IPS-NIHi11 (cell line): Measurements from ENCODE around the gene NGLY1.

Experiments
- DNase-seq: peaks from one replicate; pipeline ENCODE4 v3.0.0; 2012; ENCODE audit warnings: mixed read lengths, low spot score

NGLY1 gene

GRCh38 chr3:25707268-25707926, 75.8 kb downstream of the NGLY1 start:
- no peak for DNase-seq

DNA sequence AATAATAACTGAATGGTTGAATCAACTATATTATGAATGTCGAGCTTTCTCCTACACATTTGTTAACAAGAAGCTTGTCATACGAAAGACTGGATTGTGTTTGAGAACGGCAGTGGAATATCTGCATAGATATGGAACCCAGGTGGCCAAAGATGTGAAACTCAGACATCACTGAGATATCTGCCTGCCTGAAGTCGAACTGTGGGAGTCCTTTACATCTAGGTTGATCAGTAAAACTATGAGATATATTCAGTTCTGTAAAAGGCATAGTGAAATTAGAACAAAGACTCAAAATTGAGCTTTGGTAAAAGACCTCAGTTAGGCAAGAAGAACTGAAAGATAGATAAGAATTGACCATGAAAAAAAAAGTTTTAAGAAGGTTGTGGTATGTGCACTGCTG, 77.0 kb downstream of the NGLY1 start:
- DNase-seq: no peak

- no peak for DNase-seq
Observed at GRCh38 chr3:25697553-25697952, 85.7 kb downstream of the NGLY1 start.

GRCh38 chr3:25695731-25696420, 87.4 kb downstream of the NGLY1 start:
- DNase-seq: no peak

DNA sequence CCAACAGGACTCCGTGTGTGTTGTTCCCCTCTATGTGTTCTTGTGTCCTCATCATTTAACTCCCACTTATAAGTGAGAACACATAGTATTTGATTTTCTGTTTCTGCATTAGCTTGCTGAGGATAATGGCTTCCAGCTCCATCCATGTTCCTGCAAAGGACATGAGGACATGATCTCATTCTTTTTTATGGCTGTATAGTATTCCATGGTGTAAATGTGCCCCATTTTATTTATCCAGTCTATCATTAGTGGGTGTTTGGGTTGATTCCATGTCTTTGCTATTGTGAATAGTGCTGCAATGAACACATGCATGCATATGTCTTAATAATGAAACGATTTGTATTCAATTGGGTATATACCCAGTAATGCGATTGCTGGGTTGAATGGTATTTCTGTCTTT, 90.0 kb downstream of the NGLY1 start:
- DNase-seq: no peak

DNA sequence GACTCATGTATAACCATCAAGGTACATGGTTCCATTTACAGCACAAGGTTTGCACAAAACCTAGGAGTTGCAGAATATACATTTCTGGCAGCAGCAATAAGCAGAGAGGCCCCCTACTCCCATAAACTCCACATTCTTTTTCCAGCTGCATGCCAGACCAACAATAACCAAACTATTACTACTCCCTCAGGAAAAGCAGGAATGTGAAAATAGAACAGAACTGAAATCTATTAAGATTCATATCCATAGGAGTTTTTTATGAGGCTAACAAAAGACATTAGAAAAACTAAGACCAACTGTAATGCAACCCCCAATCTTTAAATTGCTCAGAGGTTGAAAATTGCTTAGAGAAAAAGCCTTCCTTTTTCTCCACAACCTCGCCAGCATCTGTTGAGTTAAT, 90.9 kb downstream of the NGLY1 start:
- DNase-seq: no peak

- DNase-seq: no peak
Observed at GRCh38 chr3:25690768-25691533, 92.3 kb downstream of the NGLY1 start.

GRCh38 chr3:25689226-25689625, 94.0 kb downstream of the NGLY1 start:
- DNase-seq: no peak

- no peak for DNase-seq
Observed at GRCh38 chr3:25687742-25688141, 95.5 kb downstream of the NGLY1 start.

- DNase-seq: no peak
Observed at GRCh38 chr3:25686766-25687165, 96.5 kb downstream of the NGLY1 start.

DNA sequence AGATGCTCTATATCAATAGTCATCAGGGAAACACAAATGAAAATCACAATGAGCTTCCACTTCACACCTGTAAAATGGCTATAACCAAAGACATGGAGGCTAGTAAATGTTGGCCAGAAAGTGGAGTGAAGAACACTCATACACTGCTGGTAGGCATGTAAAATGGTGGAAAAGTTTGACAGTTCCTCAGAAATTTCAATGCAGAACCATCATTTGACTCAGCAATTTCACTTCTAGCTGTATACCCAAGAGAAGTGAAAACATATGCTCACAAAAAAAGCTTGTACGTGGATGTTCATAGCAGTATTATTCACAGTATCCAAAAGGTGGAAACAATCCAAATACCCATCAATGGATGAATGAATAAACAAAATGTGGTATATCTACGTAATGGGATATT, 99.4 kb downstream of the NGLY1 start:
- DNase-seq: no peak

DNA sequence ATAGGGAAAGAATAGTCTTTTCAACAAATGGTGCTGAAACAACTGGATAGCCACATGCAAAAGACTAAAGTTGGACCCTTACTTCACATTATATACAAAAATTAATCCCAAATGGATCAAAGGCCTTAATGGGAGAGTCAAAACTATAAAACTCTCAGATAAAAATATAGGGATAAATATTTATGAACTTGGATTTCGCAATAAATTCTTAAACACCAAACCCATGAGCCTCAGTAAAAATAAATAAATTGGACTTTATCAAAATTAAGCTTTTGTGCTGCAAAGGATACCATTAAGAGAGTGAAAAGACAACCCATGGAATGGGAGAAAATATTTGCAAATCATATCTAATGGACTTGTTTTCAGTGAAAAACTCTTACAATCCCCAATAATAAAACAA, 99.8 kb downstream of the NGLY1 start:
- no peak for DNase-seq

DNA sequence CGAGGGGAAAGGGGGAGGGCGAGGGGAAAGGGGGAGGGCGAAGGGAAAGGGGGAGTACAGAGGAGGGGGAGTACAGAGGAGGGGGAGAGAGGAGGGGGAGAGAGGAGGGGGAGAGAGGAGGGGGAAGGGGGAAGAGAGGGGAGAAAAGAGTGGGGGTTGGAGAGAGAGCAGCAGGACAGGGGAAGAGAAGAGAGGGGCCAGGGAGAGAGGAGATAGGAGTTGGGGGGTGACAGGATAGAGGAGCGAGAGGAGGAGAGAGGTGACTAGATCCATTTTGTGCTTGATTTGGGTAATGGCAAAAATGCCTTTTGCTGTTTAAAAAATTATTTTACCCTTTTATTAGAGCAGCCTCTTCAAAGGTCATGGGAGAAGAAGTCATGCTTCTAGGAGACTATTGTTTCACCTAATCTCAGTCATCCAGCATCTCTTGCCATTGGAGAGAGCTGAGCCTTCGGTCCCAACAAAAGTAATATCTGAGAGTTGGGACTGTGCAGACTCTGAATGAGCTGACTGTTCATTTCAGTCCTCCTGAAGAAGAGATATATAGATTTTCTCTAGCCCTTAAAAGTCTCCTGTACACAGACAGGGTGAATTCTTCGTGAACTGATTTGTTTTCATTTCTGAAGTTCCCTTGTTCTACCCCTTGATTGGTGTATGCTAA, 103.5 kb downstream of the NGLY1 start:
- DNase-seq: no peak

GRCh38 chr3:25679166-25679565, 104.1 kb downstream of the NGLY1 start:
- DNase-seq: no peak

DNA sequence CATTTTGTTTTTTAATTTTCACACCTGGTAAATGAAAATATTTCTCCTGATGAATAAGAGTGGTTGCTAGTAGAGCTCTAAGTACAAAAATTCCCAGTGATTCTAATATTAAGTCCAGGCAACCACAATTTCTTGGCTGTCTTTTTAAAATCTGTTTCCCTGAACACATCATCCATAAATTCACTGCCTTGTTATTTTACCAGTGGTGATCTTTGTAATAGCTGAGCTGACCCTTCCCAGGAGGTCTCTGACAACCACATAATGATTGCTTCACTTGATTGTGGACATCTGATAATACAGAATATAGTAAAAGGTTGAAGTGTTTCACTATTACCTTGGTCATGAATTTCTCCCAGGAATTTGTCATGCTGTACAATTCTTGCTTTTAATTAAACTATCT, 104.7 kb downstream of the NGLY1 start:
- DNase-seq: no peak

DNA sequence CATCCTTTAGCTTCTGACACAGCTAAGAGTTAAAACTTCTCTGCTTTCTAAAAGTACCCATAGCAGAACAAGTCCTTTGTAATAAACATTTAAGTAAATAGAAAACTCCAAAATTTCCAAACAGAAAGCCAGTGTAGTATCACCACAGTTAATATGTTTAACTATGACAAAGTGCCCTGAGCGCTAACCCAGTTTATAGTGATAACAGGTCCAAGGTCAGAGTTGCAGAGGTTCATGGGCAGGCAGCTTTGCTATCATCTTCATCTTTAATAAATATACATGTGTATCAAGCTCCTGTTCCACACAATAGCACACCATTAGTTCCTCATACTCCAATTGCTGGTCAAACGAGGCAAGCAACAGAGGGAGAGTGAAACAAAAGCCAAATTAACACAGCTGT, 106.1 kb downstream of the NGLY1 start:
- DNase-seq: no peak

DNA sequence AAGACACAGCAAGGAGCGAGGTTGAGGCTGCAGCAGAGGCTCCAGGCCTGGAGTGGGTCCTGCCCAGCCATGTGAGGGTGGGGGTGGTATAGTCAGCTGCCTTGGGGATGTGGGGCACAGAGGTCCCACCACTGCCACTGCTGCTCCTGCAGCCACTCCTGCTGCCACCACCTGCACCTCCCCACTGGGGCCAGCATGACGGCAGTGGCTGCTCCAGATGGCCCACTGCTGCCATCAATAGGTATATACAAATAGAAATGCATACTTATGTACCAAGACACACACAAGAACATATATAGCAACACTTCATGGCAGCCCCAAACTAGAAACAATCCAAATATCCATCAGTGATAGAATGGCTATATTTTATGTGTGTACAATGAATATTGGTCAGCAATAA, 108.6 kb downstream of the NGLY1 start:
- no peak for DNase-seq

DNA sequence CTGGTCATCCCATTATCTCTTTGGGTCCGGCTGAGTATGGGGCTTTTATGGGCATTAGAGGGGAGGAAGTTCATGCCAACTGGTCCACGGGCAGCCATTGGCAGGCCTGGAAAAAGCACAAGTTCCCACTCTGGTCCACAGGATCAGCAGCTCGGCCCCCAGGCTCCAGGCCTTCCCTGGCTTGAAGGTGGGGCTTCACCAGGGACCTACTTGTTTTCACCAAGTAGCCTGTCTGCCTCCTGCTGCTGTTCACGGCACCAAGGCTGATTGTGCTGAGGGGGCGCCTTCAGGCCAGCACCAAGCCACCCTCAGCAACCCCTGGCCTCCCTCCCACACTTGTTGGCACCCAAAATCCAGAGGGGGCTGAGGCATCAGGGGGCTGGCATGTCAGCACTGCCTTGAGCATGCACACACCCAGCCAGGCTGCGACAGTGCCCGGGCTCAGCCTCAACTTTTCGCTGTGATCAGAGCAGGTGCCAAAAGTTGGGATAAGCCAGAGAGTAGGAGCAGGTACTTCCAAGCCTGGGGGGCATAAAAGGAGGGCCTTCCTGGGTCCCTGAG, 109.4 kb downstream of the NGLY1 start:
- DNase-seq: no peak
